HepG2 (cell line): ENCODE results near the gene IL11RA. TPM values are rescaled to one million over a fixed set of nuclear protein-coding genes. Genes with fewer than 3 reads are reported as not detected.

Experiments
- ATF7 ChIP-seq, 2 experiments: fragments of 450-650 bp in 1 of 2; sonication (generic) in 1 of 2; formaldehyde crosslinking in 1 of 2; IDR thresholded peaks; 2 replicates each; pipeline versions ENCODE4 v1.4.0 to v1.6.1; 2016 to 2020; ENCODE audit warnings: antibody characterized with exemption in 1 of 2, mild to moderate bottlenecking in 1 of 2, missing genetic modification reagents in 1 of 2
- CHCHD3 ChIP-seq: sonication (generic); formaldehyde crosslinking; IDR thresholded peaks from 2 replicates; pipeline ENCODE4 v1.8.0; 2022; ENCODE audit warnings: mild to moderate bottlenecking, missing genetic modification reagents, moderate library complexity
- IKZF1 ChIP-seq: fragments of 450-650 bp; IDR thresholded peaks from 2 replicates; pipeline ENCODE4 v1.7.1; 2016
- KDM1A ChIP-seq: IDR thresholded peaks from 2 replicates; pipeline ENCODE4 v1.6.1; 2016; ENCODE audit warnings: missing compliant biosample characterization
- MIER2 ChIP-seq: IDR thresholded peaks from 2 replicates; pipeline ENCODE4 v1.6.1; 2016; ENCODE audit warnings: missing biosample characterization, missing genetic modification reagents
- MXD4 ChIP-seq: IDR thresholded peaks from 2 replicates; pipeline ENCODE4 v1.6.1; 2016; ENCODE audit warnings: mild to moderate bottlenecking, missing biosample characterization, missing genetic modification reagents
- MXI1 ChIP-seq: IDR thresholded peaks from 3 replicates; pipeline ENCODE4 v1.6.1; 2012; ENCODE audit warnings: low read depth, low read length, inconsistent platforms, borderline replicate concordance
- NFKB2 ChIP-seq: sonication (generic); formaldehyde crosslinking; IDR thresholded peaks from 2 replicates; pipeline ENCODE4 v1.4.0; 2020; ENCODE audit warnings: missing genetic modification reagents, borderline replicate concordance
- NFKBIZ ChIP-seq: IDR thresholded peaks from 2 replicates; pipeline ENCODE4 v1.6.1; 2018; ENCODE audit warnings: missing genetic modification reagents, missing compliant biosample characterization
- NR2F2 ChIP-seq: IDR thresholded peaks from 2 replicates; pipeline ENCODE4 v1.6.1; 2012; ENCODE audit warnings: low read depth, inconsistent platforms, borderline replicate concordance
- NRL ChIP-seq: sonication (generic); formaldehyde crosslinking; IDR thresholded peaks from 2 replicates; pipeline ENCODE4 v1.5.0; 2020; ENCODE audit warnings: missing genetic modification reagents, mild to moderate bottlenecking, moderate library complexity, borderline replicate concordance
- RNF2 ChIP-seq: fragments of 450-650 bp; conservative IDR thresholded peaks from 2 replicates; pipeline ENCODE4 v1.6.1; 2016; ENCODE audit warnings: low read depth
- RORA ChIP-seq: sonication (generic); formaldehyde crosslinking; IDR thresholded peaks from 2 replicates; pipeline ENCODE4 v1.5.0; 2020; ENCODE audit warnings: mild to moderate bottlenecking, missing genetic modification reagents, moderate library complexity
- SP140L ChIP-seq: sonication (generic); formaldehyde crosslinking; IDR thresholded peaks from 2 replicates; pipeline ENCODE4 v1.4.0; 2020; ENCODE audit warnings: missing genetic modification reagents, borderline replicate concordance
- TARDBP ChIP-seq: sonication (generic); formaldehyde crosslinking; IDR thresholded peaks from 2 replicates; pipeline ENCODE4 v1.8.0; 2022; ENCODE audit warnings: mild to moderate bottlenecking, missing genetic modification reagents
- ZNF24 ChIP-seq: fragments of 450-650 bp; IDR thresholded peaks from 2 replicates; pipeline ENCODE4 v1.6.1; 2017; ENCODE audit warnings: antibody characterized with exemption, mild to moderate bottlenecking
- ZNF431 ChIP-seq: sonication (generic); formaldehyde crosslinking; IDR thresholded peaks from 2 replicates; pipeline ENCODE4 v1.9.0; 2022; ENCODE audit warnings: missing genetic modification reagents, low read depth, mild to moderate bottlenecking, borderline replicate concordance
- ZNF709 ChIP-seq: sonication (generic); formaldehyde crosslinking; IDR thresholded peaks from 2 replicates; pipeline ENCODE4 v1.5.0; 2020; ENCODE audit warnings: mild to moderate bottlenecking, missing genetic modification reagents
- ZNF780A ChIP-seq: sonication (generic); formaldehyde crosslinking; IDR thresholded peaks from 2 replicates; pipeline ENCODE4 v1.8.0; 2022; ENCODE audit warnings: mild to moderate bottlenecking, missing genetic modification reagents, moderate library complexity
- ZNF83 ChIP-seq: sonication (generic); formaldehyde crosslinking; IDR thresholded peaks from 2 replicates; pipeline ENCODE4 v1.4.0; 2020; ENCODE audit warnings: missing genetic modification reagents, mild to moderate bottlenecking, borderline replicate concordance
- polyA plus RNA-seq, 8 experiments: library from polyadenylated mRNA; depleted of rRNA in 3 of 8; stranded (reverse) in 7 of 8; unstranded in 1 of 8; fragments of >200 nt; fragmentation: Illumina TruSeq in 4 of 8; extraction: Trizol in 4 of 8; gene quantifications; 2 replicates each; pipeline versions ENCODE4 v1.2.1 to v1.2.3, GENCODE V29; 2011 to 2016; ENCODE audit warnings: low read depth in 4 of 8, missing spikeins in 1 of 8, mixed read lengths in 1 of 8; ENCODE audit not compliant: insufficient read depth in 1 of 8
- total RNA-seq, 5 experiments: library from RNA; depleted of rRNA; stranded (reverse); fragments of >200 nt; fragmentation: Illumina TruSeq; extraction: Trizol; gene quantifications; 2 replicates each; pipeline ENCODE4 v1.2.3, GENCODE V29; 2016; ENCODE audit warnings: low read depth in 1 of 5
- TF ChIP-seq, protein P1 (sequence below): sonication (generic); formaldehyde crosslinking; IDR thresholded peaks from 2 replicates; pipeline ENCODE4 v1.8.0; 2022; ENCODE audit warnings: mild to moderate bottlenecking, missing genetic modification reagents, borderline replicate concordance
- TF ChIP-seq, protein P2 (sequence below): sonication (generic); formaldehyde crosslinking; conservative IDR thresholded peaks from 2 replicates; pipeline ENCODE4 v1.5.0; 2020; ENCODE audit warnings: missing genetic modification reagents

IL11RA gene
- total and polyA plus RNA-seq, 2 of the 13 experiments (the other 11 are each of a cell fraction or from before 2014, with no cell fraction given) = 2.0 to 4.2 TPM

DNA sequence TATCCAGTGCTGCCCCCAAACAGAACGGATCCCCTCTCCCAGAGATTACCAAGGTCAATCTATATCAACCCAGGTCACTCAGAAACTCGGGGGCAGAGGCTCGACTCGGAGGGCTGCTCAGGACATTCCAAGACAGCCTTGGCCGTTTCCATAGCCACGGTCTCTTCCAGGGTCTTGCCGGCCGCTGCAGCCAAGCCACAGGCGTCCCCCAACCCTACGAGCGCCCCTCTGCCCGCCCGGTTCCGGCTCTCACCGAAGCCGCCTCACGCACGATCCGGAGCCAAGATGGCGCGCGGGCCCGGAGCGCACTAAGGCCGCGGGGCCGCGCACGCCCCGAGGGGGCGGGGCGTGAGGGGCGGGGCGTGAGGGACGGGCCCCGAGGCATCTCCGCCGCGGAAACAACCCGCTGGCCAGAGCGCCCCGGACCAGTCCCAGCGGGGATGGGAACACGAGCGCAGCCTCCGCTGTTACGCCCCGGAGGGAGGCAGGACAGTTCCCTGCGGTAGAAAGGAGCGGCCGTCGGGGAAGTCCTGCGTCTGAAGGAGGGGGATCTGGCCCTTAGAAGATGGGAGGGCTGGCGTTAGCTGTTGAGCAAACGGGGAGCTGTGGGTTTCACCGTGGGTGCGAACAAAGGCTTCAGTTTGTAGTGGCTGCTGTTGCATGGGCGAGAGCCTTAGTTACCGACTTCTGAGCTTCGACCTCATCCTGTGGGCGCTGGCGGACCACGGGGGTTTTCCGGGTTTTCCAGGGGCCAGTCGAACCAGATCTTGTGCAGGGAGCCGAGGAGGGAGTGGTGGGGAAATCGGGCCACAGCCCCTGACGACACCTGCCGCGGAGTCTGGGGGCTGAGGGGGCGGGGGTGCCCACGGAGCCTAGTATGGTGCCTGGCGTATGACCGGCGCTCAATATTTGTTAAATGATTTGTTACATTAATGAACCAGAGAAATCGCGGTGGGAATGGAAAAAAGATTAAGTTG lies 39.9 kb upstream of the IL11RA start, which contains the start of gene RPP25L (continued):
- TF ChIP-seq ZNF83 (CRISPR knock-in tag) = no peak
- 0 out of 2 replicates have a peak, but pooled peaks have one; percentile 49 for TF ChIP-seq ZNF709 (CRISPR knock-in tag)
- no peak for TF ChIP-seq IKZF1
- no peak; the same call in 1 of the 2 replicates for TF ChIP-seq NRL (CRISPR knock-in tag)
- TF ChIP-seq ATF7 (IDR thresholded peaks at IDR 0.05) = no peak
- TF ChIP-seq ATF7 (CRISPR knock-in tag; IDR thresholded peaks at IDR 0.05) = 0 out of 2 replicates have a peak, but pooled peaks have one; percentile 59
- TF ChIP-seq, protein P1, sequence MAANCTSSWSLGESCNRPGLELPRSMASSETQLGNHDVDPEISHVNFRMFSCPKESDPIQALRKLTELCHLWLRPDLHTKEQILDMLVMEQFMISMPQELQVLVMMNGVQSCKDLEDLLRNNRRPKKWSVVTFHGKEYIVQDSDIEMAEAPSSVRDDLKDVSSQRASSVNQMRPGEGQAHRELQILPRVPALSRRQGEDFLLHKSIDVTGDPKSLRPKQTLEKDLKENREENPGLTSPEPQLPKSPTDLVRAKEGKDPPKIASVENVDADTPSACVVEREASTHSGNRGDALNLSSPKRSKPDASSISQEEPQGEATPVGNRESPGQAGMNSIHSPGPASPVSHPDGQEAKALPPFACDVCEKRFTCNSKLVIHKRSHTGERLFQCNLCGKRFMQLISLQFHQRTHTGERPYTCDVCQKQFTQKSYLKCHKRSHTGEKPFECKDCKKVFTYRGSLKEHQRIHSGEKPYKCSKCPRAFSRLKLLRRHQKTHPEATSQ (CRISPR knock-in tag) = 0 out of 2 replicates have a peak, but pooled peaks have one; percentile 16
- TF ChIP-seq CHCHD3 (CRISPR knock-in tag) = no peak
- TF ChIP-seq ZNF780A (CRISPR knock-in tag) = no peak
- peak; percentile 13; the same call in 1 of the 2 replicates for TF ChIP-seq NFKB2 (CRISPR knock-in tag)
- TF ChIP-seq TARDBP = peak; percentile 26; the same call in 1 of the 2 replicates
- peak; percentile 66; the same call in 1 of the 3 replicates for TF ChIP-seq MXI1
- TF ChIP-seq MIER2 = no peak
- no peak for TF ChIP-seq KDM1A
- no peak for TF ChIP-seq RORA (CRISPR knock-in tag)
- TF ChIP-seq NR2F2 = no peak; the same call in 1 of the 2 replicates
- TF ChIP-seq ZNF24 = no peak
- no peak for TF ChIP-seq RNF2
- TF ChIP-seq, protein P2, sequence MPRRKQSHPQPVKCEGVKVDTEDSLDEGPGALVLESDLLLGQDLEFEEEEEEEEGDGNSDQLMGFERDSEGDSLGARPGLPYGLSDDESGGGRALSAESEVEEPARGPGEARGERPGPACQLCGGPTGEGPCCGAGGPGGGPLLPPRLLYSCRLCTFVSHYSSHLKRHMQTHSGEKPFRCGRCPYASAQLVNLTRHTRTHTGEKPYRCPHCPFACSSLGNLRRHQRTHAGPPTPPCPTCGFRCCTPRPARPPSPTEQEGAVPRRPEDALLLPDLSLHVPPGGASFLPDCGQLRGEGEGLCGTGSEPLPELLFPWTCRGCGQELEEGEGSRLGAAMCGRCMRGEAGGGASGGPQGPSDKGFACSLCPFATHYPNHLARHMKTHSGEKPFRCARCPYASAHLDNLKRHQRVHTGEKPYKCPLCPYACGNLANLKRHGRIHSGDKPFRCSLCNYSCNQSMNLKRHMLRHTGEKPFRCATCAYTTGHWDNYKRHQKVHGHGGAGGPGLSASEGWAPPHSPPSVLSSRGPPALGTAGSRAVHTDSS (CRISPR knock-in tag) = no peak
- TF ChIP-seq ZNF431 (CRISPR knock-in tag) = no peak
- 0 out of 2 replicates have a peak, but pooled peaks have one; percentile 17 for TF ChIP-seq NFKBIZ (CRISPR knock-in tag)
- no peak for TF ChIP-seq SP140L
- no peak for TF ChIP-seq MXD4 (CRISPR knock-in tag)
